Stimulated activated naive CD4-positive, alpha-beta T cell (primary cell): Measurements from ENCODE around the gene LY86.

ENCODE experiments used
- DNase-seq, 6 experiments: peaks; one replicate each; lab custom pipeline; 2025; lab: John Stamatoyannopoulos, UW

LY86 gene

DNA sequence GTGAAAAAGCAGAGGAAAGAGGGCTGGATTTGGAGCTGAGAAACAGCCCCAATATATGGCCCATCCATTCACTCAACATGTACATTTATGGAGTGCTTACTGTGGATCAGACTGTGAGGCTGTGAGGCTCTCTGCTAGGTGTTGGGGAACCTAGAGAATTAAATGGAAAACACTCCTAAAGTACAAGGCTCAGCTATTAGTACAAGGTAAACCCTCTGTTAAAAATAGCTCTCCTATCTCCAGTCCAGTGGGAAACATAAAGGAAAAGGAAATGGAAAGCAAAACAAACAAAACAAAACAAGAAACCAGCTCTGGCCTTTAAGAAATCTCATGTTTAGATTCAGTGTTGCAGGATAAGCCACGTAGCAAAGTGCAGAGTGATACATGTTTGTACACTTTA, 35.0 kb downstream of the LY86 start:
- no peak for DNase-seq

DNA sequence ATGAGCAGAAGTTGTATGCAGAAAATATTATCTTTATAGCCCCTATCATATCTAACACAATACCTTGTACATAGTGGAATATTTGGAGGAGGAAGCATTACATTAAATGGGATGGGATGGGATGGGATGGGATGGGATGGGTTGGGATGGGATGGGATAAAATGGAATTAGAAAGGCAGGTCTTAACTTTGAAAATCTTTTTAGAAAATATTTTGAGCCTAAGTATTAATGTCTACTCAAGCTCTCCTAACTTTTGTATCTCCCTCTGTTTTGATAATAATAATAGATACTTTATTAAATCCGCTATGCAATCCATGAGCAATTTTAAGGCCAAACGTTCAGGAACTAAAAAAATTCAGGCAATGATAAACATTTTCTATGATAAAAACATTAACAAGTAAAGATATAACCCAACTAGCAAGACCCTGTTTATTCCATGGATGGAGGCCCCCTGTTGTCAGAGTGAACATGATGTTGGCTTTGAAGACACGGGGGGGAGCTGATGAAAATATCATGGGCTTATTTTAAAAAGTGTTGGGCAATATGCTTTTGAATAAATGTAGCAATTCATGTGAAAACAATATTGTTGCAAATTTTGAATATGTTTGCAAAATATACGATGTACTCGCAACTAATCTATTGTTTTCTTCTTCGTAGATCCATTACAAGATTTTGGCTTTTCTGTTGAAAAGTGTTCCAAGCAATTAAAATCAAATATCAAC, 35.9 kb downstream of the LY86 start:
- no peak for DNase-seq

DNA sequence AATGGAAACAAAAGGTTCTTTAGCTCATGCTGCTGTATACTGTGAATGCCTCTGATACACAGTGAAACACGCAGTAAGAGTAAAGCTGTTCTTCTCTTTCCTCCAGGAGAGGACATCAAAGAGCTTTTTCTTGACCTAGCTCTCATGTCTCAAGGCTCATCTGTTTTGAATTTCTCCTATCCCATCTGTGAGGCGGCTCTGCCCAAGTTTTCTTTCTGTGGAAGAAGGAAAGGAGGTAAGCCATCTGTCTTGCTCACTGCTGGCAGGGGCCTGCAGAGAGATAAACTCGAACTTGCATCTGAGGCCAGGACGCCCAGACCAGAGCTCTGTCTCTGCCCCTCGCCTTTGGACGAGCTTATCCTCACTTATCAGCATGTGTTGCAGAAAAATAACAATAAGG, 37.7 kb downstream of the LY86 start:
- no peak for DNase-seq

DNA sequence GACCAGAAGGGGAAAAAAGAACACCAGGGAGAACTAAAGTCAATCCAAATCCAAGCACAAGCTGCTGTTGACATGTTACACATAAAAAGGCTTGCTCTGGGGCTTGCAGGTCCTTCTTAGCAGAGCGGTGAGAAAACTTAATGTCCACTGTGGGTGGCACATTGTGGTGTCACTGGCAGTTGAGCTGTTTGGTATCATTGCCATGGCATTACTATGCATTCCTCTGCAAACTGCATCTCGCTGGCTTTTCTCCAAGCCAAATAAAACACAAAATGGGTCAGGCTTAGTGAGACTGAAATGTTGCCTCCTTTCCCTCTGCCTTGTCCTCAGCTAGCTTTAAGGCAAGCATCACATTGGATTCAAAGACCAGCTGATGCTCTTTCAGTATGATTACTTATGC, 40.9 kb downstream of the LY86 start:
- no peak for DNase-seq

DNA sequence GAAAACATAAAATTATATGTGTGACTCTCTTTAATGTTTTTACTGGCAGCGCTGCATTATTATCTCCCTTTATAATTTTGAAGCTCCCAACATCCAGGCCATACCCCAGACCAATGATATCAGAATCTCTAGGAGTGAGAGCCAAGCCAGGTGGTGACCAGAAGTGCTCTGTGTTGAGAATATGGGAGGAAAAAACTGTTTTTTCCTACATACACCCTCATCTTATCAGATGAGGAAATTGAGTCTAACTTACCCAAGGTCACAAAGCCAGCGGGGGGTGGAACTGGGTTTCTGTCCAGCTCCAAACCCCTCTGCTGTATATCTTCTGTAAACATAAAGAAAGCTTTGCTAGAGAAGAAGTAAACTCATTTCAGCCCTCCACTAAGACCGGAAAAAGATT, 42.5 kb downstream of the LY86 start:
- DNase-seq: no peak

DNA sequence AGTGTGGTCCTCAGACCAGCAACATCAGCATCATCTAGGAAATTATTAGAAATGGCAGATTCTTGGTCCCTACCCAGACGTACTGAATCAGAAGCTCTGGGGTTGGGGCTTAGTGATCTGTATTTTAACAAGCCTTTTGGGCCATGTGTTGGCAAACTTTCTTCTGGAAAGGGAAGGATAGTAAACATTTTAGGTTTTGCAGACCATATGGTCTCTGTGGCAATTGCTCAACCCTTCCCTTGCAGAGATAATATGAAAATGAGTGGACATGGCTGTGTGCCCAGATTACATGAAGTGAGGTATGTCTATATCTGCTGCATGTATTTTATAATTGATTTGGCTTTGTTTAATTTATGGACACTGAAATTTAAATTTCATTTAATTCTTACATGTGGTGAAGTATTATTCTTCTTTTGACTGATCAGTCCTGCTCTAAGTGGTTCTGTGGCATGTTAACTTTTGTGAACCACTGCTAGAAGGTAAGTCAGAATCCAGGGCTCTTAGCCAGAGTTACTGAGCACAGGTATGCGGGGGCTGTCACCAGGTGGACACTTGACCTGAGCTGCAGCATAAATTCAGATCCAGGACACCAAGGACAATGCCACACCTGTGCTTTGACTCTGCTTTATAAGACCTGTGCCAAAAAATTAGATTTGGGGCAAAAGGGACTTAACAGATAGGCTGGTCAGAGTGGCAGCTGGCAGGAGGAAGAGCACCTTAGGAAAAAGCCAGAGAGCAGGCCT, 43.2 kb downstream of the LY86 start:
- no peak for DNase-seq

DNA sequence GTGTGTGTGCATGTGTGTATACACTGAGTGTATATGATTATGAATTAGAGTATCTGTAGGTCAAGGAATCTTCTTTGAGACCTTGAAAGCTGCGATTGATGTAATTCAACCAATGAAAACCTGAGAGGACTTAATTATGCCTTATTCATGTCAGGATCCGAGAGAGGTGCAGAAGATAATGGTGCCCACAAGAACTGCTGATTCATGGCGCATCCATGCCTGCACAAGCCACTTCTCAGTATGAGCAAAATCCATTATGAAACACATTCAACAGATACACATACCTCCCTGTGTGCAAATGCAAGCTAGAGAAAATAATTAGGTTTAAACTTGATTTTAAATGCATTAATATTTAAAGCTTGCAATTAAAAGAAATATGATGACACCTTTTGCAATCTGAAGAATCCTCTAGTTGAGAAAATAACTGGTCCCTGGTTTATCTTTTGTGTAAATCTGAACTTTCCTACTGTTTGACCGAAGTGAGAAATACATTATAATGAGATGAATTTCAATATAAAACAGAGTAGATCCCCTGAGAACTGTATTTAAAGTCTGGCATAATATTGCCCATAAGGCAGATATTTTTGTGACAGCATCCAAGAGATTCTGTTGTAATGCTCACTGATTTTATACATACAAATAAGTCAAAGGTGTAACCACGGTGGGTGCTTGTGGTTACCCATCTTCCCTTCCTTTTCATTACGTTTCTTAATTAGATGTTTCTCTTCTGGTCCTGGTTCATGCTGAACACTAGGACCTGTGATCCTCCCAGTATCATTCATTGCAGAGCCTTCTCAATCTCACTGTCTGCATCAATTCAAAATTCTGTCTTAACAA, 45.6 kb downstream of the LY86 start:
- peak in 2 of 6 experiments; percentile 9 to 19 for DNase-seq

DNA sequence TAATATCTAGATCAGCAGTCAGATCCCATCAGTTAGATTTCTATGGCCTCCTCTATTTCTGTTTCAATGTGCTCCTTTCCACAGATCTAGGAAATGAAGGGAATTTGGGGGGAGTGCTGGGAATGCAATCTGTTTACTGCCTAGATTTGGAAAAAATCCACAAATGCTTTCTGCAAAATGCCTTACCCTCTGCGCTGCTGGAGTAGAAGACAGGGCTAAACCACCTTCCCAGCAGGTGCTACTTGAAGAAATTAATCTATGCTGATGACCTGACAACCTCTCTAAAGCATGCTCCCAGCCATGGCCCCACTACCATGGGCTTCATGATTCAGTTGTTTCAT, 46.2 kb downstream of the LY86 start:
- no peak for DNase-seq

DNA sequence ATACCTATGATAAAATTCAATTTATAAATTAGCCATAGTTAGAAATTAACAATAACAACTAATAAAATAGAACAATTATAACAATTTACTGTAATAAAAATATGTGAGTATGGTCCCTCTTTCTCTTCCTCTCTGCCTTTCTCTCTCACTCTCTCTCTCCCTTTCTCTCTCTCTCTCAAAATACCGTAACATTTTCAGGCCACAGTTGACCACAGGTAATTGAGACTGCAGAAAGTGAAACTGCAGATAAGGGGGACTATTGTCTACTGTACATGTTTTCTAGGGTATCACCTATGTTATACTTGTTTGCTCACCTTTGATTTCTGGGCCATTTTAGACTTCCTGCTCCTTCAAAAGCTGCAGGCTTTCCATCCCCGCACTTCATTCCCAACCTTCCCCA, 46.8 kb downstream of the LY86 start:
- no peak for DNase-seq

DNA sequence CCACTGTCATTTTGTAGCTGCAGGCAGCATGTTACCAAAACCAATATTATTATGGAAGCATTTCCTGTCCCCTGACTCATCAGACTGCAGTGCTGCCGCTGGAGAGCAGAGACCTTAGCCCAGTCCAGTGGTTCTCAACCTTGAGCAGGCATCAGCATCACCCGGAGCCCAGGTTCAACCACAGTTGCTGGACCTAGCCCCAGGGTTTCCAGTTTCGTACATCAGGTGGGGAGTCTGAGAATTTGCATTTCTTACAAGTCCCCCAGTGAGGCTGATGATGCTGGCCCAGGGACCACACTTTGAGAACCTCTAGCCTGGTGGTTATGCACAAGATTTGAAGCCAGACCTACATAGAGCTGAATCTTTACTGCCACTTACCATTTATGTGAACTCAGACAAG, 47.3 kb downstream of the LY86 start:
- DNase-seq: no peak

DNA sequence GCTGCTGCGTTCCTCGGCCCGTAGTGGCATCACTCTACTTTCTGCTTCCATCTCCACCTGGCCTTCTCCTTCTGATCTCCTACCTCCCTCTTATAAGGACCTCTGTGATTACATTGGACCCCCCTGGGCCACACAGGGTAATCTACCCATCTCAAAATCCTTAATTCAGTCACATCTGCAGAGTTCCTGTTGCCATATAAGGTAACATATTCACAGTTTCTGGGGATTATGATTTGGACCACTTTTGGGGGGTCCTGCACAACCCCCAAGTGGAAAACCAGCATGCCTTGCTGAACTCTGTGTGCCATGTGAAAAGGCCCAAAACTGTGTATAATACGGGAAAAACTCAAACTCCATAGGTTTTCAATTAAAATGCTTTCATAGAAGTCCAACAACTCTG, 51.1 kb downstream of the LY86 start:
- DNase-seq: no peak

DNA sequence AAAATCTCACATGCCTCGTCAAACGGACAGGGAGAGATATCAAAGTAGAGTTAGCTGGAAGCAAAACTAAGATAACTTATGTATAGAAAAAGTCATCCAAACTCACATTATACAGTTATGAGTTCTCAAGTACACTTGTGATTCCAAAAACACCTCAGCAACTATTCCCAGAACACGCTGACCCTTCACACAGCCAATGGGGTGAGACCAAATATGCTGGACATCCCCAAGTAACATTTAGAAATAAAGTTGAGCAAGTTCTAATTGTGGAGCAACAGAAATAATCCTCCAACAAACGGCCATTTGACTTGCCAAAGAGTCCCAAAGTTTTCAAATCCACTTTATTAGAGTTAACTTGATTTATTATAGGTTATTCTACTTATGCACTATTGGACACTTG, 52.4 kb downstream of the LY86 start:
- DNase-seq: no peak

DNA sequence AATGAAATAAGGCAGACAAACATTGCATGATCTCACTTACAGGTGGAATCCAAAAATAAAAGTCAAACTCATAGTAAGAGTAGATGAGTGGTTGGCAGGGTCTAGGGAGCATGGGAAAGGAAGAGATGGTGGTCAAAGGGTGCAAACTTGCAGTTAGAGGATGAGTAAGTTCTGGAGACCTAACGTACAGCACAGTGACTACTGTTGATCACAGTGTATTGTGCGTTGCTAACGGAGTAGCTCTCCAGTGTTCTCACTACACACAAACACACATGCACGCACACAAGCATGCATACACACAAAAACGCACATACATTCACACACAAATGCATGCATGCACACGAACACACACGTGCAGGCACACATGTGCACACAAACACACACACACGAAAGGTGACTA, 54.9 kb downstream of the LY86 start:
- DNase-seq: no peak

DNA sequence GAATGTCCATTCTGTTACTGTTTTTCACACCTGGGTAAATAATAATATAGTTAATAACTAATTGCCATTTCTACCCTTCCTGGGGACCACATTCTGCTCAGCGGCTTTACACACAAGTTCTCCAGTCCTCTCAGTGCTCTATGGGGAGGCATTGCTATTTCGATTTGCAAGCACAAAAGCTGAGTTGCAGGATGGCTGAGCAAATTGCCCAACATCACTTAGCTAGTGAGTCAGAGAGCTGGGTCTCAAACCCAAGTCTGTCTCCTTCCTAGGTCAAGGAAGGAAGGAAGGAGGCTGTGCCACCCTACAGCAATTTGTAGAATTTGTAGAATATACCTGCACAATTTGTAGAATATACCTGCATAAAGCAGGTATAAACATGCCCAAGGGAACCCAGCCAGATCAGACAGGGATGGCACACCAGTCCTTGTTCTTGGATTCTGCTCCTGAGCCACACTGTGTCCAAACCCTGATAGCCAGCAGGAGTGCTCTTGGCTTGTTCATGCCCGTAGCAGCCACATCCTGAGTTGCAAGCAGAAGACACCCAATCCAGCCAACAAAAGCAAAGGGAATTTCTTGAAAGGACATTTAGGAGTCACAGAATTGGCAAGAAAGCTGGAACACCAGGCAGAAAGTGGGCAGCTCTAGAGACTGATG, 56.9 kb downstream of the LY86 start:
- DNase-seq: no peak

DNA sequence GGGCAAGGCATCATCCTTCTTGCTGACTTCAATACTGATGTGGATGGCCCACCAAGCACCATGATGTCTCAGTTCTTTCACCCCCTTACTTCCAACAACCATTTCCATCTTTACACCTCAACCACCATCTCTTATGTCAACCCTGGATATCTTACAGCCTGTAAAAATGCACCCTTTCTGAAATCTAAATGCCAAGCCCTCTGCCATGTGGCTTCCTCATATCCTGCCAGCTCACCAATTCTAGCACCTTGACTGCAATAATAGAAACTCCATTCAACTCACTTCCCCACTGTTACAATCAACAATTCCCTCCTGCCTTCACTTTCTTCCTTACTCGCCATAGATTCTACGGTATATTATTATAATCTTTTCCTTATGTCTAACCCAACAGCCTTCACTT, 57.9 kb downstream of the LY86 start:
- no peak for DNase-seq

DNA sequence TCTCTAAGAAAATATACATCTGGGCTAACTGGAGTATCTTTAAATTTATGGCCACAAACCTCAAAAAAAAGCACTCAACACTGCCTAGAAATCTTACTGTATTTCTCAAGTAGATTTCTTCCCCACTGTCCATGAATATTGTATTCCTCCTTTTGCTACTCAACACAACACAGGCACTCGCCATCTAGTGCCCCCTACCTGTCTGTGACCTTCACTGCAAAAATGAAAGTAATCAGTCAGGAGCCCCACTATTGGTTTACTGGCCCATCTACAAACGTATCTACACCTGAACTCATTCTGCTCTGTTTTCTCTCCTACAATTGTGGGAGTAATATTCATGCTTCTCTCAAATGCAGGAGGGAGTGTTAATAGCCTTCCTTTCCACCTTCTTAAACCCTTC, 58.3 kb downstream of the LY86 start:
- DNase-seq: no peak

DNA sequence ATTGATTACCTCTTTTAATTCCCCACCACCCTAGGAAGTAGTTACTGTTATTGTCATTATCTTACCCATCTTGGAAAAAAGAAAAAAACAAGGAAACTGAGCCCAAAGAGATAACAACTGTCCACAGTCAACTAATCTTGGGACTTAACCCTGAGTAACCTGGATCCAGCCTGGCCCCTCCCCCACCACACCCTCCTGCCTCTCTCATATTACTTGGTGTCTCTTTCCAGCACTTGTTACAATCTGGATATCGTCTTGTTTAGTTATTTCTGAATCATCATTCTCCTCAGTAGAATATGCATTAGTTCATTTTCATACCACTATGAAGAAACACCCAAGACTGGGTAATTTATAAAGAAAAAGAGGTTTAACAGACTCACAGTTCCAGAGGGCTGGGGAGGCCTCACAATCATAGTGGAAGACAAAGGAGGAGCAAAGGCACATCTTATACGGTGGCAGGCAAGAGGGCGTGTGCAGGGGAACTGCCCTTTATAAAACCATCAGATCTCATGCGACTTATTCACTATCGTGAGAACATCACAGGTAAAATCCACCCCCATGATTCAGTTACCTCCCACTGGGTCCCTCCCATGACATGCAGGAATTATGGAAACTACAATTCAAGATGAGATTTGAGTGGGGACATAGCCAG, 60.3 kb downstream of the LY86 start:
- DNase-seq: no peak

DNA sequence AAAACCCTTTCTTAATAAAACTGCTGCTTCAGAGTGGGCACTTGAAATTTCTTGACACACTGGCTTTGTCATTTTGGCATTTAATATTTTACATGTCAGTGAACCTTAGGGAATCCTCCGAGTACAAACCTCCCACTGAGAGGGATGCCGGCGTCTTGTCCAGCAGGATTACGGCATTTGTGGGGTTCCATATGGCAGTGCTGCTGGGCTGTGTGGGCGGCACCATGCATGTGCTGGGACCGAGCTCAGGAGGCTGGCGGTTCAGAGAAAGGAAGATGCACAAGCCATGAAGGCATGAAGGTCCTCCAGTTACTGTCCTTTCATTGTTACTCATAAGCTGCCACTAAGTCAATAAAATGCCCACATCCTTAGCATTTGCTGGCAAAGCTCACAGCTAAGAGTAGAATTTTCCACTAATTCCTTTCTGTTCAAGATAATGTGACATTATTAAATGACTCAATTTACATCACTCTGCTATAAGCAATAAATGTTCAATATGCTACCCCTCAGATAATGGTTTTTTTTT, 61.4 kb downstream of the LY86 start:
- no peak for DNase-seq

DNA sequence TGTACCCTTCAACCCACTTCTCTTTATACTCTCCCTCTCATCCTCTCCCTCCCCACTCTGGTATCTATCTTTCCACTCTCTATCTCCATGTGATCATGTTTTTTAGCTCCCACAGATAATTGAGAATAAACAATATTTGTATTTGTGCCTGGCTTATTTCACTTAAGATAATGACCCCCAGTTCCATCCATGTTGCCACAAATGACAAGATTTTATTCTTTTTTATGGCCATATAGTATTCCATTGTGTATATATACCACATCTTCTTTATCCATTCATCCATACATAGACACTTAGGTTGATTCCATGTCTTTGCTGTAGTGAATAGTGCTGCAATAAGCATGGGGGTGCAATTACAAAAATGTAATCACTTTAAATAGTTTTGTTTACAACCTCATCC, 62.3 kb downstream of the LY86 start:
- no peak for DNase-seq

DNA sequence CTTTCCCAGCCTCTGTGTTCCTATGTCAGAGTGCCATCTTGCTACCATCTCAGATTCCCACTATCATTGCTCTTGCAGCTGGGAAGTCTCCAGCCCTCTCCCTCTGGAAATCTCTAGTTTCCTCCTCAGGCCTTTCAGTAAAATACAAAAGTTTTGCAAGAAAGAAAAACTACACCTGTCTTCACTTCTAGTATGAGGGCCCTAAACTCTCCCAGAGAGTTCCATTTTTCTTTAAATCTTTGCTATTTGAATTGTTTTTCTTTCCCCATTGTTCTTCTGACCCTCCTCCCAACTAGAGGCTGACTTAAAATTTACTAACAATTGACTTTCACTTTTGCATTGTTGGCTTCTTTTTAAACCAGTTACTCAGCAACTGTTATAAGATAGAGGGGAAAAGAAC, 62.8 kb downstream of the LY86 start:
- DNase-seq: no peak

DNA sequence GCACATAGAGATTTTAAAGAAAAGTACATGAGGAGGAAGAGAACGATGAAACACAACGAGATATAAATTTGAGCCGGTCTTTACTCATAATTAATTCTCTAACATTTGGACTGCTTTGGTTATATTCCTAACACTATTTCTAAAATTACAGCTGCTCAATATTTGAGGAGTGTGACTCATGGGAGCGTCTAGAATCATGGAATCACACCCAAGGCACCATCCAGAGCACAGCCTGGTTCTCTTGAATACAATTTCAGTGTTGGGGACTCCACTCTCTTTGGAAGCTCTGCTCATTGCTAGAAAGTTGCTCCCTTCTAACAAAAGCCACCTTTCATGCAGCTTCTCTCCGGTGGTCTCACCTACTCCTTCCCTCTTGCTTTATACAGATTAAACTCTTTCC, 64.4 kb downstream of the LY86 start:
- DNase-seq: no peak
